Dermis microvascular lymphatic vessel endothelial cell (primary cell): ENCODE measurements around the gene KRTAP10-9. TPM values are rescaled to one million over a fixed set of nuclear protein-coding genes. Genes with fewer than 3 reads are reported as not detected.
"Not testable (repeated sequence)": the region's sequence is repeated elsewhere in the genome, so short reads cannot be mapped to it uniquely, and the experiment has no call there.

Experiments
- DNase-seq, 2 donors: peaks; one replicate each; pipeline versions ENCODE4 v3.0.0 to v3.0.0-alpha.2; 2010; ENCODE audit warnings: low read depth in 2 of 2
- total RNA-seq: library from RNA; depleted of rRNA; stranded (reverse); fragments of >200 nt; gene quantifications from 2 replicates; pipeline ENCODE4 v1.2.1, GENCODE V29; 2014

The KRTAP10-9 gene
- total RNA-seq, 1 donor from 2014 or later, result not detected

GRCh38 chr21:44614961-44615391 lies 11.9 kb upstream of the KRTAP10-9 start:
- DNase-seq, result no peak

- no peak for DNase-seq
These were observed 11.4 kb upstream of the KRTAP10-9 start for GRCh38 chr21:44615466-44615865.

GRCh38 chr21:44615911-44616590 lies 10.8 kb upstream of the KRTAP10-9 start:
- DNase-seq, result no peak

GRCh38 chr21:44616591-44616926 lies 10.3 kb upstream of the KRTAP10-9 start:
- no peak for DNase-seq

- no peak for DNase-seq
These were observed 9.8 kb upstream of the KRTAP10-9 start for GRCh38 chr21:44617071-44617501.

- DNase-seq, result peak; percentile 6 to 55
These were observed 8.4 kb upstream of the KRTAP10-9 start for GRCh38 chr21:44618504-44618903.

GRCh38 chr21:44618909-44619308 lies 8.0 kb upstream of the KRTAP10-9 start:
- peak in 1 of 2 donors; percentile 2 for DNase-seq

- no peak for DNase-seq
These were observed 7.0 kb upstream of the KRTAP10-9 start for GRCh38 chr21:44619886-44620285.

GRCh38 chr21:44623575-44623974 lies 3.3 kb upstream of the KRTAP10-9 start:
- no peak for DNase-seq

GRCh38 chr21:44625756-44626155 lies 1.1 kb upstream of the KRTAP10-9 start:
- DNase-seq, result no peak

- DNase-seq, result no peak
These were observed 631 bp upstream of the KRTAP10-9 start for GRCh38 chr21:44626262-44626661.

- not testable (repeated sequence) for DNase-seq
These were observed 409 bp downstream of the KRTAP10-9 start for GRCh38 chr21:44627181-44627822.

- DNase-seq, result not testable (repeated sequence)
These were observed 939 bp downstream of the KRTAP10-9 start for GRCh38 chr21:44627831-44628233.

- no peak for DNase-seq
These were observed 2.0 kb downstream of the KRTAP10-9 start for GRCh38 chr21:44628707-44629391.

GRCh38 chr21:44630440-44630839 lies 3.5 kb downstream of the KRTAP10-9 start:
- no peak for DNase-seq

- no peak for DNase-seq
These were observed 5.2 kb downstream of the KRTAP10-9 start for GRCh38 chr21:44632067-44632466.

GRCh38 chr21:44636209-44637017 lies 9.5 kb downstream of the KRTAP10-9 start:
- DNase-seq, result no peak

GRCh38 chr21:44637018-44637850 lies 10.3 kb downstream of the KRTAP10-9 start, which contains the start of gene KRTAP10-10:
KRTAP10-10 (plus strand) TSS chr21:44637356; CDS start chr21:44637418, 62 bp downstream.
- DNase-seq, result no peak

GRCh38 chr21:44637851-44638348 lies 11.0 kb downstream of the KRTAP10-9 start:
- DNase-seq, result not testable (repeated sequence)

- DNase-seq, result not testable (repeated sequence)
These were observed 11.8 kb downstream of the KRTAP10-9 start for GRCh38 chr21:44638506-44639330.
